GM18511 (cell line): Measurements from ENCODE around the gene DACT3.
"Not testable (repeated sequence)": the region's sequence is repeated elsewhere in the genome, so short reads cannot be mapped to it uniquely, and the experiment has no call there.

ENCODE experiments used
- ATAC-seq: cut with Tn5 transposase; IDR thresholded peaks from one replicate; pipeline ENCODE4 v1.9.1; 2021; ENCODE audit warnings: mild to moderate bottlenecking, moderate library complexity; ENCODE audit not compliant: unreplicated experiment

Gene DACT3

GRCh38 chr19:46634656-46635218, 26.2 kb downstream of the DACT3 start:
- no peak for ATAC-seq

DNA sequence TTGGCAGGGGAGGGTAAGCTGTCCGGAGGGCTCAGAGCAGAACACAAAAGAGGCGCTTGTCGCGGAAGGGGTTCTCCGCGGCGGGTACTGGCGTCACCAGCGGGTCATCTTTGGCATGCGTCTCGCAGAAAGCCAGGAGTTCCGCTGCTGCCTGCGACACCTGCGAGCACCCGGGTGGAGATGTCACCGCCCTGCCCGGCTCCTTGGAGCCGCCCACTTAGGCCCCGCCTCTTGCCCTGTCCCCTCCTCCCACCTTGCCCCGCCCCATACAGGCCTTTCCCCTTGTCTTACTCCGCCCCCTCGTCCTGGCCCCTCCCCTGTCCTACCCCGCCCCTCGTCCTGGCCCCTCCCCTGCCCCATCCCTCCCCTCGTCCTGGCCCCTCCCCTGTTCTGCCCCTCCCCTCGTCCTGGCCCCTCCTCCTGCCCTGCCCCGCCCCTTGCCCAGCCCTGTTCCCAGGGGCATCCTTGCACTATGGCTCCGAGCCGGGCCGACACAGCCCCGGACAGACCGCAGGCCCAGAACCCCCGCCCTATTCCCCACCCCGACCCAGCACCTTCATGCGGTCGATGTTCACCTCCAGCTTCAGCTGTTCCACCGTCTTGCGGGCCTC, 26.8 kb downstream of the DACT3 start:
- no peak for ATAC-seq

GRCh38 chr19:46633130-46633529, 27.9 kb downstream of the DACT3 start:
- no peak for ATAC-seq

DNA sequence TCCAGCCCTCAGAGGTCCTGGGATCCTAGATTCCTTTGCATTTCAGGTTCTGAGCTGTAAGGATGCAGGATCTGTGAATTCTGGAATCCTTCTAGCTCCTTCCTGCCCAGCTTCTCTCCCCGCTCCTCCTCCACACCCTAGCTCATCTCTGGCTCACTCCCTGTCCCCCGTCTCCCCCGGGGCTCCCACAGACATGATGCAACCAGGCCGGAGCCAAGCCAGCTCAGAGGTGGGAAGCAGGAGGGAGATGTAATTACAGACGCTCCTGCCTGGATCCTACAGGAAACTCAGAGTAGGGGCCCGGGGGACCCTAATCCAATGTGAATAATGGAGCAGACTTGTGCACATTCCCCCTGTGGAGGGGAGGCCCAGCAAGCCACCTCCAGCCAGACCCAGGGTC, 29.5 kb downstream of the DACT3 start:
- no peak for ATAC-seq

DNA sequence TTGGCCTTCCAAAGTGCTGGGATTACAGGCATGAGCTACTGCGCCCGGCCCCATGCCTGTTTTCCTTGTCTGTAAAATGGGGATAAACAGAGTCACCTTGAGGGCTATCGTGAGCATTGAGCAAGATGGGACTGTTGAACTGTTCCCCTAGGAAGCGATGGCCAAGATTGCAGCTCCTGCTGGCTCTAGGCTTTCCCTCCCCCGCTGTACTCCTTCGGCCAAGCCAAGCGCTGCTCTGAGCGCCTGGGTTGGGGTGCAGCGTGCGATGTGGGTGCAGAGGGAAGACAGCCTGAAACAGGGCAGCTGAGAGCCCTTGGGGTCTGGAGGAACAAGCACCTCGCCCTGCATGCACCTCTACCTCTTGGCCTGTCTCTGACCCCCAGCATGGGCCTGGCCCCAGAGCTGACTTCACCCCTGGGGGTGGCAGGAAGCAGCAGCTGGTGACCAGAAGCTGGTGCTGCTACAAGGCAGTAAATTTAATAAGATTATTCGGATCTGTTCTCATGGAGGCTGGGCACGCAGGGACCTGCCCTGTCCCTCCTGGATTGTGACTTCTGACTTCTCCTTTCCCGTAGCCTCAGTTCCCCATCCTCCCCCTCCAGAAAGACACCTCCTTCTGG, 30.3 kb downstream of the DACT3 start:
- no peak for ATAC-seq

DNA sequence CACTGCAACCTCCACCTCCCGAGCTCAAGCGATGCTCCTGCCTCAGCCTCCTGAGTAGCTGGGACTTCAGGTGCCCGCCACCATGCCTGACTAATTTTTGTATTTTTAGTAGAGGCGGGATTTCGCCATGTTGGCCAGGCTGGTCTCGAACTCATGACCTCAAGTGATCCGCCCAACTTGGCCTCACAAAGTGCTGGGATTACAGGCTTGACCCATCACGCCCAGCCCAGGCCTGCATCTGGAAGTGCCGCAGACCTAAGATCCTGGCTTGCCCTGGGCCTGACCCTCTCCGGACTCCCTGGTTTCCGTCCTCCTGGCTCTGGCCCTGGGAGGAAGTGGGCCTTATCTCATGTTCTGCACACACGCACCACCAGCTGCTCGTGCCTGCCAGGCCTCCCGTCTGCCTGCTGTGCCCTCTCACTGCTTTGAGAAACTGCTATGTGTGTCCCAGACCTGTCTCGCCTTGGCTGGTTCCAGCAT, 31.4 kb downstream of the DACT3 start:
- no peak for ATAC-seq

- ATAC-seq: not testable (repeated sequence)
Observed at GRCh38 chr19:46628970-46629369, 32.0 kb downstream of the DACT3 start.

GRCh38 chr19:46626446-46626845, 34.5 kb downstream of the DACT3 start:
- ATAC-seq: no peak

GRCh38 chr19:46625731-46626130, 35.3 kb downstream of the DACT3 start:
- ATAC-seq: no peak

- ATAC-seq: no peak
Observed at GRCh38 chr19:46624958-46625661, 35.9 kb downstream of the DACT3 start, which contains the start of gene PTGIR. Gene PTGIR, minus strand, starts transcription at chr19:46625089. Its CDS starts 864 bp downstream, at chr19:46624225.

GRCh38 chr19:46623915-46624502, 37.0 kb downstream of the DACT3 start:
- no peak for ATAC-seq

DNA sequence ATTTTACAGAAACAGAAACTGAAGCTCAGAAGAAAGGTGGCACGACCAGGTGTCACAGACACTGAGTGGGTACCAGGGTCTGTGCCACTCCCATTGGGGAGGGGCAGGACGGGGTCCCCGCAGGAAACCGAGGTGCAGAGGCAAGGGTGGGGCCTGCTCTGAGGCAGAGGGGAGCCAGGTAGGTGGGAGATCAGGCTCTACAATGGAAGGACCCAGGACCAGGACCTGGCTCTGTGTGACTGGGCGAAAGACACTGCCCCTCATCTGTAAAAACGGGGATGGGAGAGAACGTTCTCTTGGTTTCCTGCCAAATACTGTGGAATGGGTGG, 38.9 kb downstream of the DACT3 start:
- ATAC-seq: no peak

GRCh38 chr19:46621191-46622117, 39.5 kb downstream of the DACT3 start:
- ATAC-seq: no peak

- ATAC-seq: no peak
Observed at GRCh38 chr19:46620716-46621115, 40.3 kb downstream of the DACT3 start.

DNA sequence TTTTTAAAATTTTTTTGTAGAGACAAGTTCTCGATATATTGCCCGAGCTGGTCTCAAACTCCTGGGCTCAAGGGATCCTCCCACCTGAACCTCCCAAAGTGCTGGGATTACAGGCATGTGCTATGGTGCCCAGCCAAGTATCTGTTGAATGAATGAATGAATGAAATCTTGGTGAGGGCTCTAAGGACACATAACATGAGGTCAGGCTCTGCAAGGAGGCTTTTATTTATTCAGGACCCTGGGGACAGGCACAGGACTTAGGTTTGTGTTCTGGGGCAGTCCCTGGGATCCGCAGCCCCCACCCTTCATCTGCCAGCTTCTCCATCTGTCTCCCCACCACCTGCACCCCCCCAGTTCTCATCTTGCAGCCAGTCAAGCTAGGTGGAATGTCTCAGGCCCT, 40.7 kb downstream of the DACT3 start:
- no peak for ATAC-seq

- ATAC-seq: no peak
Observed at GRCh38 chr19:46618670-46619231, 42.2 kb downstream of the DACT3 start.

- ATAC-seq: no peak
Observed at GRCh38 chr19:46617601-46618000, 43.4 kb downstream of the DACT3 start.

GRCh38 chr19:46616631-46617322, 44.2 kb downstream of the DACT3 start:
- no peak for ATAC-seq

DNA sequence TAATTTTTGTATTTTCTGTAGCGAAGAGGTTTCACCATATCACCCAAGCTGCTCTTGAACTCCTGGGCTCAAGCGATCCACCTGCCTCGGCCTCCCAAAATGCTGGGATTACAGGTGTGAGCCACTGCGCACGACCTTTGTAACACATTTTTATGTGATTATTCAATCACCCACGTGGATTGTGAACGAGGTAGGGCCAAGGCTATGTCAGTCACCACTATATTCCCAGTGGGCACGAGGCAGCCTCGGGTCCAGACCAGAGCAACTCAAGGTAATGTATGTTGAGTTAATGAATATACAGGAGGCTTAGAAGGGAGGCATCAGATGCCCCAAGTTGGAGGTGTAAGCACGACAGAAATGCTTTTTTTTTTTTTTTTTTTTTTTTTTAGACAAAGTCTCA, 45.0 kb downstream of the DACT3 start:
- ATAC-seq: no peak
